ENCODE data around the gene UBAP1L.

- TF ChIP-seq, protein P1, sequence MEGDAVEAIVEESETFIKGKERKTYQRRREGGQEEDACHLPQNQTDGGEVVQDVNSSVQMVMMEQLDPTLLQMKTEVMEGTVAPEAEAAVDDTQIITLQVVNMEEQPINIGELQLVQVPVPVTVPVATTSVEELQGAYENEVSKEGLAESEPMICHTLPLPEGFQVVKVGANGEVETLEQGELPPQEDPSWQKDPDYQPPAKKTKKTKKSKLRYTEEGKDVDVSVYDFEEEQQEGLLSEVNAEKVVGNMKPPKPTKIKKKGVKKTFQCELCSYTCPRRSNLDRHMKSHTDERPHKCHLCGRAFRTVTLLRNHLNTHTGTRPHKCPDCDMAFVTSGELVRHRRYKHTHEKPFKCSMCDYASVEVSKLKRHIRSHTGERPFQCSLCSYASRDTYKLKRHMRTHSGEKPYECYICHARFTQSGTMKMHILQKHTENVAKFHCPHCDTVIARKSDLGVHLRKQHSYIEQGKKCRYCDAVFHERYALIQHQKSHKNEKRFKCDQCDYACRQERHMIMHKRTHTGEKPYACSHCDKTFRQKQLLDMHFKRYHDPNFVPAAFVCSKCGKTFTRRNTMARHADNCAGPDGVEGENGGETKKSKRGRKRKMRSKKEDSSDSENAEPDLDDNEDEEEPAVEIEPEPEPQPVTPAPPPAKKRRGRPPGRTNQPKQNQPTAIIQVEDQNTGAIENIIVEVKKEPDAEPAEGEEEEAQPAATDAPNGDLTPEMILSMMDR (conservative IDR thresholded peaks at IDR 0.05; ENCODE audit: low read length), result no peak
- TF ChIP-seq EZH2phosphoT487 (IDR thresholded peaks at IDR 0.05; ENCODE audit: borderline replicate concordance), result no peak
Measured at GRCh38 chr15:65130941-65131340, 15.9 kb upstream of the UBAP1L start.
